ENCODE data around the gene LAMC2. TPM values are rescaled to one million over a fixed set of nuclear protein-coding genes. Genes with fewer than 3 reads are reported as not detected.
A peak's percentile ranks its signal among the peaks of the same experiment; 100 is the strongest.

The LAMC2 gene
- total RNA-seq, 4 donors from 2014 or later, result 11.2 to 32.6 (median 14.9) TPM

DNA sequence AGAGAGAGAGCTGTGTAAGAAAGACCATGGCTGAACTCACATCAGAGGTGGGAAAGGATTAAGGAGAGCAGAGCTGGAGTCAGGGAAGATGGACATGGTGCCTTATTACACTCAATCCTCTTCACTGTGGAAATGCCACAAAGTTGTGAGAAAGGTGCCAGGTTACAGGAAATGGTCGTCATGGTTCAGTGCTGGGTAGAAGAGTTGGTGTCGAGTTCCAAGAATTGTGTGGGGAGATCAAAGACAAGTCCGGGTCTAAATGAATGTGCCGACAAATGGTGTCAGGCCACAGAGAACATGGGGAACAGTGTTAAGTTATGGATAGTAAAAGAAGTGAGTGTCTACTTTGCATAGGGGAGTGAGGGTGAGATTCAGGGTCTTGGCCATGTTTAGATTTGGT lies 40.9 kb downstream of the LAMC2 start:
- Histone ChIP-seq H3K9me3 (no peaks in the 10 kb centered on the region), H3K4me3 (no peak overlapping the region), H3K36me3 (peaks cover 0 to 4% (median 0%) of the 10 kb centered on the region in 4 donors), H3K27ac (replicated peaks in 1 of 4) (peak overlapping the region in 1 of 4 donors; percentile 12), H3K4me1 (peaks cover 0 to 18% (median 13%) of the 10 kb centered on the region in 4 donors), H3K27me3 (no peaks in the 10 kb centered on the region)
- intact Hi-C loops (cut with DNase I), result no loop called here
- WGBS, result 68% methylated on average over 4 of the region's 4 CpGs
- TF ChIP-seq POLR2A (IDR thresholded peaks at IDR 0.05; ENCODE audit: low read depth) (no peak), POLR2AphosphoS5 (IDR thresholded peaks at IDR 0.05) (no peak), EP300 (IDR thresholded peaks at IDR 0.05) (no peak)
- TF ChIP-seq, protein P1, sequence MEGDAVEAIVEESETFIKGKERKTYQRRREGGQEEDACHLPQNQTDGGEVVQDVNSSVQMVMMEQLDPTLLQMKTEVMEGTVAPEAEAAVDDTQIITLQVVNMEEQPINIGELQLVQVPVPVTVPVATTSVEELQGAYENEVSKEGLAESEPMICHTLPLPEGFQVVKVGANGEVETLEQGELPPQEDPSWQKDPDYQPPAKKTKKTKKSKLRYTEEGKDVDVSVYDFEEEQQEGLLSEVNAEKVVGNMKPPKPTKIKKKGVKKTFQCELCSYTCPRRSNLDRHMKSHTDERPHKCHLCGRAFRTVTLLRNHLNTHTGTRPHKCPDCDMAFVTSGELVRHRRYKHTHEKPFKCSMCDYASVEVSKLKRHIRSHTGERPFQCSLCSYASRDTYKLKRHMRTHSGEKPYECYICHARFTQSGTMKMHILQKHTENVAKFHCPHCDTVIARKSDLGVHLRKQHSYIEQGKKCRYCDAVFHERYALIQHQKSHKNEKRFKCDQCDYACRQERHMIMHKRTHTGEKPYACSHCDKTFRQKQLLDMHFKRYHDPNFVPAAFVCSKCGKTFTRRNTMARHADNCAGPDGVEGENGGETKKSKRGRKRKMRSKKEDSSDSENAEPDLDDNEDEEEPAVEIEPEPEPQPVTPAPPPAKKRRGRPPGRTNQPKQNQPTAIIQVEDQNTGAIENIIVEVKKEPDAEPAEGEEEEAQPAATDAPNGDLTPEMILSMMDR (IDR thresholded peaks at IDR 0.05), result no peak
- DNase-seq (ENCODE audit: extremely low spot score), result no peak

DNA sequence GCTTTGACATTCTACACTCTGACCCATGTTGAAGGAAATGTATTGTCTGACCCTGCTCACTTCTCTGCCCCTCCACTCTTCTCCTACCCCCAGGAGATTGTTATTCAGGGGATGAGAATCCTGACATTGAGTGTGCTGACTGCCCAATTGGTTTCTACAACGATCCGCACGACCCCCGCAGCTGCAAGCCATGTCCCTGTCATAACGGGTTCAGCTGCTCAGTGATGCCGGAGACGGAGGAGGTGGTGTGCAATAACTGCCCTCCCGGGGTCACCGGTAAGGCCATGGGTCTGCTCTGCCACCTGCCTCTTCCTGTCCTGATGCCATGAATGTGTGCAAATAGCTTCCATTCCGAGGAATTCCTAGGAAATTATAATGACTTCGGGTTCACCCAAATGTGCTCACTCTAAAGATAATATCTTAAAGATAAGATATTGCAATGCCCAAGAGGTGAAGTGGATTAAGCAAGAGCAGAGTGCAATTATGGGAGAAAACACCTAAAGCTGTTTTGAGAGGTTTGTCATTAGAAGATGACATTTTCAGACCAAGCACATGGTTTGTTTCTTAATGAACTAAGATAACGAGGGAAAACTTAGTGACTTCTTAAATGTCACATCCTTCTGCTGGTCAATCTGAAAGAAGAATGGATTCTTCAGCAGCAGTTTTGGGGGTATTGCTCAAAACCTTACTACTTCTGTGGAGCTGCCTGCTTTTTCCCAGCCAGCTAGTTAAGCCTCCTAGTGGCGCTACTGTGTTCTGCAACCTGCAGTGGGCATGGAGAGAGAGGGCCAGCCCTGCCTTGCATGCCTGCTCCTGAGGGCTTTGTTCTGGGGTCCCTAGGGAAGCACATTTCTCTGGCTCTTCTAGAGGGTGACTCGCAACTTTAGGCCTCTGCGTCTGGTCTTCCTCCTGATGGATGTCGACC lies 41.6 kb downstream of the LAMC2 start:
- peaks cover 0 to 8% (median 0%) of the 10 kb centered on the region in 4 donors for H3K36me3 ChIP-seq
- H3K9me3 ChIP-seq, result no peaks in the 10 kb centered on the region
- H3K27me3 ChIP-seq, result no peaks in the 10 kb centered on the region
- H3K4me3 ChIP-seq, result no peak overlapping the region
- TF ChIP-seq EP300 (IDR thresholded peaks at IDR 0.05), result no peak
- TF ChIP-seq, protein P1 (IDR thresholded peaks at IDR 0.05), result peak; percentile 73 to 87 (median 83)
- no peak for TF ChIP-seq POLR2A (IDR thresholded peaks at IDR 0.05; ENCODE audit: low read depth)
- peak in 1 of 2 donors; percentile 11 for TF ChIP-seq POLR2AphosphoS5 (IDR thresholded peaks at IDR 0.05)
- peaks cover 0 to 18% (median 17%) of the 10 kb centered on the region in 4 donors for H3K4me1 ChIP-seq
- 85% methylated on average over 16 of the region's 16 CpGs for WGBS
- intact Hi-C loops (cut with DNase I), result no loop called here
- peak overlapping the region in 1 of 4 donors; percentile 12 for H3K27ac ChIP-seq (replicated peaks in 1 of 4)
- no peak for DNase-seq (ENCODE audit: extremely low spot score)

GRCh38 chr1:183228347-183229220 lies 42.5 kb downstream of the LAMC2 start:
- intact Hi-C loops (cut with DNase I), result no loop called here
- Histone ChIP-seq H3K4me3 (no peak overlapping the region), H3K4me1 (peaks cover 0 to 20% (median 17%) of the 10 kb centered on the region in 4 donors), H3K27ac (replicated peaks in 1 of 4) (peak overlapping the region in 1 of 4 donors; percentile 12), H3K36me3 (peaks cover 0 to 4% (median 0%) of the 10 kb centered on the region in 4 donors), H3K9me3 (no peaks in the 10 kb centered on the region), H3K27me3 (no peaks in the 10 kb centered on the region)
- no peak for DNase-seq (ENCODE audit: extremely low spot score)
- 96% methylated on average over 13 of the region's 13 CpGs for WGBS
- TF ChIP-seq, protein P1 (IDR thresholded peaks at IDR 0.05), result no peak
- TF ChIP-seq POLR2AphosphoS5 (IDR thresholded peaks at IDR 0.05) (no peak), EP300 (IDR thresholded peaks at IDR 0.05) (no peak), POLR2A (IDR thresholded peaks at IDR 0.05; ENCODE audit: low read depth) (no peak)

DNA sequence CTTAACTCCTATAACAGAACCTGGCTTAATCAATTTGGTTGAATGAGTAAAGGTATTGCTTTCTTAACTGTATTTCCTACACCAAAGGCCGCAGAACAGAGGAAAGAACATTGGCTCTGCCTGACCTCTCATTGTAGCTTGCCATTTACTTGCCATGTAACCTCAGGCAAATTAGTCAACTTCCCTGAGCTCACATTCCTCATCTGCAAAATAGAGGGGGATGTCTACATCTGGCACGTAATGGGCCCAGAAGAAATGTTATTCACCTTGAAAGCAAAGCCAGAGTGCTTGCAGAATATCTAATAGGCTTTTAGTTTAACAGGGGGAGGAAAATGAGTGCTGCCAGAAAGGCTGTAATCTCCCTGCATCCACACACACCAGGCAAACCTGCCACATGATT lies 44.3 kb downstream of the LAMC2 start:
- no peaks in the 10 kb centered on the region for H3K27me3 ChIP-seq
- peaks cover 0 to 4% (median 0%) of the 10 kb centered on the region in 4 donors for H3K36me3 ChIP-seq
- intact Hi-C loops (cut with DNase I), result loop anchor here (5.0 kb wide), 1 partner anchor 88 kb away; no protein-coding TSS in a partner anchor
- DNase-seq (ENCODE audit: extremely low spot score), result no peak
- TF ChIP-seq EP300 (IDR thresholded peaks at IDR 0.05), result no peak
- TF ChIP-seq POLR2AphosphoS5 (IDR thresholded peaks at IDR 0.05), result no peak
- TF ChIP-seq, protein P1 (IDR thresholded peaks at IDR 0.05), result no peak
- TF ChIP-seq POLR2A (IDR thresholded peaks at IDR 0.05; ENCODE audit: low read depth), result no peak
- no peak overlapping the region for H3K4me3 ChIP-seq
- WGBS, result 97% methylated on average over 2 of the region's 2 CpGs
- peaks cover 10 to 36% (median 34%) of the 10 kb centered on the region in 4 donors for H3K4me1 ChIP-seq
- H3K27ac ChIP-seq (replicated peaks in 1 of 4), result peak overlapping the region in 1 of 4 donors; percentile 37
- no peaks in the 10 kb centered on the region for H3K9me3 ChIP-seq

Measured in esophagus muscularis mucosa (tissue), 4 donors.